GM12873 (cell line): ENCODE measurements around the gene TMEM140.
A peak's percentile ranks its signal among the peaks of the same experiment; 100 is the strongest.

Experiments used
- TF ChIP-seq, protein P1 (sequence below): IDR thresholded peaks from 2 replicates; pipeline ENCODE4 v1.5.1; 2012; ENCODE audit warnings: low read depth, mild to moderate bottlenecking, moderate library complexity, low read length, control low read depth; ENCODE audit not compliant: insufficient read depth; ENCODE audit errors: missing control alignments

The TMEM140 gene

DNA sequence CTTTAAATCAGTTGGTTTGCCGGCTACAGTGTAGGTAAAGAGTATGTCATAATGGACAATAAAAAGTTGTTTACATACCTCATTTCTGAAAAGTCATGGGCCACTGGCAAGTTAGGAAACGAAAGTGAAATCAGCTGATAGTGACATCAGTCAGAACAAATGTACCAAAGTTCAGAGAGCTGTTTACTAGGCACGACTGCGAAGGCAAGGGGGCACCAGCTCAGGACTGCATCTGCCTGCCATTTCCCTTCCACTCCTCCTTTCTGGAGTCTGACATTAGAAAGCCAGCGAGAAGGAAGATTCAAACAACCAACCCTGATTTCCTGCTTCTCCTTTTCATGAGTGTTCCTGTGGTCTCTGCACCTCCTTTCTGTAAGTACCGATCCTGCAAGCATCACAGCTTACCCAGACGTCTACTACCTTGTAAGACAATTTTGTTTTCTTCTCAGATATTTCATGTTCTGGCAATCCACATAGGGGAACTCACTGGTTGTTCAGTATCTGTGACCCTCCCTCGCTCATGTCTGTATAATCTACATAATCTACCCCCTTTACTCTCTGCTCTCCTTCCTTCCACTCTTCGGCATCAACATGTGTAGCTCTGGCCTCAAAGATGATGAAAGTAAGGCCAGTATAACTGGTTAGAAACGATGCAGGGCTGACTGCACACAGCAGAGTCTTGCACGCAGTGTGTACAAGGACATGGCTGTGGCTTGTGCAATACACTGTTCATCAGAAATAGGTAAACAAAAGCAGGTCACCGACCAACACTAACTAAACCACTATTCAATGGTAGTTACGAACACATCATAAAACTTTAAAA, at the start of gene TMEM140:
Gene TMEM140 (plus strand): TSS at position 174 of the 823 bp plus-strand sequence. CDS start 16,370 bp downstream, outside the sequence.
- TF ChIP-seq, protein P1, sequence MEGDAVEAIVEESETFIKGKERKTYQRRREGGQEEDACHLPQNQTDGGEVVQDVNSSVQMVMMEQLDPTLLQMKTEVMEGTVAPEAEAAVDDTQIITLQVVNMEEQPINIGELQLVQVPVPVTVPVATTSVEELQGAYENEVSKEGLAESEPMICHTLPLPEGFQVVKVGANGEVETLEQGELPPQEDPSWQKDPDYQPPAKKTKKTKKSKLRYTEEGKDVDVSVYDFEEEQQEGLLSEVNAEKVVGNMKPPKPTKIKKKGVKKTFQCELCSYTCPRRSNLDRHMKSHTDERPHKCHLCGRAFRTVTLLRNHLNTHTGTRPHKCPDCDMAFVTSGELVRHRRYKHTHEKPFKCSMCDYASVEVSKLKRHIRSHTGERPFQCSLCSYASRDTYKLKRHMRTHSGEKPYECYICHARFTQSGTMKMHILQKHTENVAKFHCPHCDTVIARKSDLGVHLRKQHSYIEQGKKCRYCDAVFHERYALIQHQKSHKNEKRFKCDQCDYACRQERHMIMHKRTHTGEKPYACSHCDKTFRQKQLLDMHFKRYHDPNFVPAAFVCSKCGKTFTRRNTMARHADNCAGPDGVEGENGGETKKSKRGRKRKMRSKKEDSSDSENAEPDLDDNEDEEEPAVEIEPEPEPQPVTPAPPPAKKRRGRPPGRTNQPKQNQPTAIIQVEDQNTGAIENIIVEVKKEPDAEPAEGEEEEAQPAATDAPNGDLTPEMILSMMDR, result peak; percentile 18

DNA sequence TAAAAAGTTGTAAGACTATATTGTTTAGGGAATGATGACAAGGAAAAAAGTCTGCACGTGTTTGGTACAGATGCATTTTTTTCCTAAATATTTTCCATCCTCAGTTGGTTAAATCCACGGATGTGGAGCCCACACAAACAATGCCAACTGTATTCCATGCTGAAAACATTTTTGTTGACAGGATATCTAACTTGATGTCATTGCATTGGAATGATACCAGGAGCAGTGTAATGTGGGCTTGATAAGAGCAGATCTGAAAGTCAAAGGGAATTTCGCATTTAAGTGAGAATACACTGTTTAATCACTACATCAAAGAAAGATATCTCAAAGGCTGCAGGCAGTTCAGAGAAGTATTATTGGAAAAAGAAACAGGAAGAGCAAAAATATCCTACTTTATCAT, 49.5 kb upstream of the TMEM140 start:
- TF ChIP-seq, protein P1, result no peak

DNA sequence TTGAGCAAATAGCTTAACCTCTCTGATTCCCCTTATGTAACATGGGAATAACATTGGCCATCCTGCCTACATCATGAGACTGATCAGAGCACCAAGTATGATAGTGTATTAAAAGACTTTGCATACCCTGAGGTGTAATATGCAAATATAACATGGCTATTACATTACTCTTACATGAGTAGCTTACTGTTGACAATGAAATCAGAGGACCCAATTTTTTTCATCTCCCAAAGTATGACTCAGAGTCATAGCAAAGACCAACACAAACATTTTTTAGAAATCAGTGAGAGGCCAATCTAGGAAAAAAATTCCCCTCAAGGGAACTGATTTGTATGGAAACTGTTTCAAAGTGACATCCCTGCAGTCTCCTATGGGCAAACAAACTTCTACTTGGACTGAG, 47.0 kb upstream of the TMEM140 start:
- TF ChIP-seq, protein P1, result no peak

GRCh38 chr7:135102372-135102771, 45.5 kb upstream of the TMEM140 start:
- TF ChIP-seq, protein P1, result no peak

DNA sequence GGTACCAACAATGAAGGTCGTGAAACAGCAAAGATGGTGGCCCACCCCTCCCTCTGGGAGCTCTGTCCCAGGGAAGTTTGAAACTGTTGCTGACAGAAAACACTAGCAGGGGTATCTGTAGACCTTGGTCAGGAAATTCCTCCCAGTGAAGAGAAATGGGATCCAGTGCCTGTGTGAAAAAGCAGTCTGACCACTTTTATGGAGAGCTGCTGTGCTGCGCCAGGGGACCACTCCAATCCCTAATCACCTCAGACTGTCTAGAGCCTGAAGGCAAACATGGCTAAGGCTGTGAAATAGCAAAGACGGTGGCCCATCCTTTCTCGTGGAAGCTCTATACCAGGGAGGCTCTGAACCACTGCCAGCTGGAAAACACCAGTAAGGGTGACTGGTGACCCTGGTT, 38.3 kb upstream of the TMEM140 start:
- TF ChIP-seq, protein P1, result no peak

GRCh38 chr7:135109976-135110375, 37.9 kb upstream of the TMEM140 start:
- TF ChIP-seq, protein P1, result no peak

DNA sequence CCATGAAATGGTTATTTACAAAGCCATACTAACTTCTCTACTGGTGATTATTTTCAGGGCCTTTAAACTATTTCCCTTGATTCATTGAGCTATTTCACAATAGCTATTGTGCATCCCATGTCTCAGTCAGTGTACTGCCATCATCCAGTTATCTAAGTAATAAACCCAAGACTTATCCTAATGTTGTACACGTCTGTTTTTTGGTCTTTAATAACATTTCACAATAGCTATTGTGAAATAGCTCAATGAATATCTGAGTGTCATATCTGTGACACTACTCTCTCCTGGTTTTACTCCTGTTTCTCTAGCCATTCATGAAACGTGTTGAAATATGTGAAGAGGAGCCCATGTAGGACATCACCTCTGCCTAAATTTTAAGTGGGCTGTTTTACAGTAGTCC, 36.5 kb upstream of the TMEM140 start:
- TF ChIP-seq, protein P1, result no peak
